GM18507 (cell line): Measurements from ENCODE around the gene ELAPOR1.
"Not testable (repeated sequence)": the region's sequence is repeated elsewhere in the genome, so short reads cannot be mapped to it uniquely, and the experiment has no call there.

Experiments
- DNase-seq: peaks from one replicate; pipeline ENCODE4 v3.0.0; 2011; ENCODE audit warnings: low read depth; ENCODE audit not compliant: insufficient read length; ENCODE audit errors: extremely low spot score
- FAIRE-seq: peaks from 2 replicates; lab custom pipeline; 2011; peaks lifted over from hg19 to GRCh38; lab: Jason Lieb, UNC

ELAPOR1 gene

GRCh38 chr1:109133815-109134214 lies 19.9 kb downstream of the ELAPOR1 start:
- DNase-seq (no peak), FAIRE-seq (peak; percentile 64)

DNA sequence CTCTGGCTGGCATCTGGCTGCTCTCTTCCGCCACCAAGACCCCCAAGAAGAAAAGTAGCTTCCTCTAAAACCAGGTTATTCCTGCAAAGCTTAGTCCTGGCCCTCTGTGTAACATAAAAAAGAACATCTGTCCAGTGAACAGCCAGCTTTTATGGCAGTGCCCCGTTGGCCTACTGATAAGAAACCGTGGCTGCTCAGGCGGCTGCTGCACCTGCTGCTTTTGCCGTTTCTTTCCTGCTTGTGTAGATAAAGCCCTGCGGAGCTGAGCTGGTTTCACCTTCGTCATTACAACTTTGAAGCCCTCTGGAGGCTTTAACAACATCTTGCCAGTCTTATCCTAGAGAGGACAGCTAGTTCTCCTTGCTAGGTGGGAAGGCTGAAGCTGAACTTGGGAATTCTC lies 20.5 kb downstream of the ELAPOR1 start:
- DNase-seq (no peak), FAIRE-seq (no peak)

- FAIRE-seq (no peak), DNase-seq (no peak)
Measured at GRCh38 chr1:109135940-109136339, 22.0 kb downstream of the ELAPOR1 start.

DNA sequence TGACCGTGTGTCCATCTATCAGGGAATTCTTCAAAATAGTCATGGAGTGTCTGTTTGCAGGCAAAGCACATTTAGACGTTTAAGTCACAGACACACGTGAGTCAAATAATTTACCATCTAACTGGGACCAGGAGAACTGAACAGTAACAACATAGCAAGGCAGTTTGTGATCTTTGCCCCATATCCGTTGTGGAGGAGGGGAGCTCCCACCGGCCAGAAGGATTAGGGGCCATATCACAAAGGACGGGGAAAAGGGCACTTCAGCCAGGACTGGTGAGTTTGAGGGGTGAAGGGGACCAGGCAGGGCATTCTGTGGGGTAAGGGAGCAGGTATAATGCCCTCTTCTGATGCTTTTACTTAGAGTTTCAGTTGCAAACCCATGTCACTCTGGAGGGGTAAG lies 22.9 kb downstream of the ELAPOR1 start:
- FAIRE-seq (no peak), DNase-seq (no peak)

GRCh38 chr1:109137958-109138357 lies 24.0 kb downstream of the ELAPOR1 start:
- no peak for FAIRE-seq
- DNase-seq, result no peak

- FAIRE-seq, result no peak
Measured at GRCh38 chr1:109138358-109138757, 24.4 kb downstream of the ELAPOR1 start.

DNA sequence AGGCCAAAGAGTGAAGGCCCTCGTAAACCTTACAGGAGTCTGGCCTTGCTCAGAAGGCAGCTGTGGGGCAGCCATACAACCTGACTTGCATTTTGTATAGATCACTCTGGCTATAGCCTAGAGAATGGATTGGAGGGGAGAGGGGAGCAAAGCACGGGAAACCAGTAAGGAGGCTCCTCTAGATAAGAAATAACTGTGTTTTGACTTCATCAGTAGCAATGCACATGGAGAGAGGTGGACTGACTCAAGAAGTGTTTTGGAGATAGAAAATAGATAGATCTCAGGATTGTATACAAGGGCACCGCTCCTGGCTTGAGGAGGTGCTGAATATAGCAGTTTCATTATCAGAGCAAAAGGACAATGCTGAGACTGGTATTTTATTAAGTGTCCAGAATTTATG lies 26.5 kb downstream of the ELAPOR1 start:
- FAIRE-seq (no peak), DNase-seq (no peak)

More at GRCh38 chr1:109138358-109138757, 24.4 kb downstream of the ELAPOR1 start:
- no peak for DNase-seq

DNA sequence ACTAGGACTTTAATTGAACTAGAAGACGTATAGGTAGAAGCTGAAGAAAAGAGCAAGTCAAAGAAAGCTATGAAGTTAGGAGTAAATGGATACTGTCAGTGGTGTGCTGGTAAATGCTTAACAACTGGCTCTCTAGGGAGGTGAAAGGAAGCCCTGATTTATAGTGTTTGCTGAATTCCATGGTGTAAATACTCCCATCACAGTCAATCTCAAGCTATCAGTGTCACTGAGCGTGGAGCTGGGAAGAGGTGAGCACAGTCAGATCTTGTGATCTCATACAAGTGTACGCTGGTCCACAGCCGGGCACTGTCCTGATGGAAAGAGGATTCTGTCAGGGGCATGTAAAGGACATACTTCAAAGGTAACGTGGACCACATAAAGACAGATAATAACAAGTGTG lies 28.3 kb downstream of the ELAPOR1 start:
- DNase-seq (no peak), FAIRE-seq (no peak)

GRCh38 chr1:109142725-109143124 lies 28.8 kb downstream of the ELAPOR1 start:
- not testable (repeated sequence) for DNase-seq, FAIRE-seq

DNA sequence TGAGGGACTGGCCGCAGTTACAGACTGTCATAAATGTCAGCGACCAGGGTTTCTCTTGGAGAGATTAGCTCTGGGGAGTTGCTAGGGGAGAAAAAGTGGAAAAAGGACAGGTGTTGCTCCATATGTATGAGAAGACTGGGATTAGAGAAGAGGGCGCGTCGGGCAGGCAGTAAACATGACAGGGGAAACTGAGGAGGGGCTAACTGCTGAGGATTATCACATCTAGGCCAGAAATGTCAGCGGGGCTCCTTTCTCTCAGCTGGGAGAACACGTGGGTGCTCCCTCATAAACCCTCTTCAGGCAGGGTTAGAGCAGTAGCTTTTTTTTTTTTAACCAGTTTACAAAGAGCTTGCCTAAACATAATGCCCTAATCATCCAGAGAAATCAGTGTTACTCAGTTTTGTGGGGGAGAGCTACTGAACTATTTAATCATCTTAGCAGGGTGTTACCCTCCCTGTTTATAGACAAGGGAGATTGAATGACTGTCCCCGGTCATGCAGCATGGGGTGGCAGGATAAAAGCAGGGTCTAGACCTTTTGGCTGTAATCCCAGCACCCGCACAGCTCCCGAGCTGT lies 35.2 kb downstream of the ELAPOR1 start:
- DNase-seq, result no peak
- no peak for FAIRE-seq

DNA sequence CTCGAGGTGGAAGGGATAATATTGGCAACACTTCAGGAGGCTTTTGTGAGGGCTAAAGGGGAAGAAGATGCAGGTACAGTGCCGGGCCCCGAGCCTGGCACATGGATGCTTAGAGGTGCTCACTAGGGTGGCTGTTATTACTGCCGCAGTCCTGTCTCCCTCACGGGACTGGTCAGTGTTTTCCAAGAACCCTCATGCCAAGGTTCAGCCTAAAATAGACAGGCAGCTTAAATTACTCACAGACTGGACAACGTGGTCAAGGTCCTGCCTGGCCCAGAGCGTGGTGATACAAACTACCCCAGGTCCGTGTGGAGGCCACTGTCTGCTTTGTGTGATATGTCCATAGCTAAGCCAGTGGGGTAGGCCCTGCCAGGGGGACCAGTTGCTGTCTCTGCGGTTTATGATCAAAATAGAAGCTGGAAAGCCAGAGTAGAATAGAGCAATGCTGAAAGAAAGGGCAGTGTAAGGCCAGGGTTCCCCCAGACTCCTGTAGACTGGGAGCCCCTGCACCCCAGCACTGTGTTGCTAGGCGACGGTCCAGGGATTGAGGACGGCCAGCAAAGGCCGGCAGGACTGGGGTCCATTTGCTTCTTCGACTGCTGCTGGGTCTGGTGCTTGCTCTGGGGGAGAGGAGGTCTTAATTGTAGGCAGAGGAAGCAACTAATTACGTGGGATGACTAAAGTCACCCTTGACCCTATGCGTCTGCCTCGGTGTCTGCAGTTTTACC lies 36.1 kb downstream of the ELAPOR1 start:
- FAIRE-seq (no peak), DNase-seq (no peak)

DNA sequence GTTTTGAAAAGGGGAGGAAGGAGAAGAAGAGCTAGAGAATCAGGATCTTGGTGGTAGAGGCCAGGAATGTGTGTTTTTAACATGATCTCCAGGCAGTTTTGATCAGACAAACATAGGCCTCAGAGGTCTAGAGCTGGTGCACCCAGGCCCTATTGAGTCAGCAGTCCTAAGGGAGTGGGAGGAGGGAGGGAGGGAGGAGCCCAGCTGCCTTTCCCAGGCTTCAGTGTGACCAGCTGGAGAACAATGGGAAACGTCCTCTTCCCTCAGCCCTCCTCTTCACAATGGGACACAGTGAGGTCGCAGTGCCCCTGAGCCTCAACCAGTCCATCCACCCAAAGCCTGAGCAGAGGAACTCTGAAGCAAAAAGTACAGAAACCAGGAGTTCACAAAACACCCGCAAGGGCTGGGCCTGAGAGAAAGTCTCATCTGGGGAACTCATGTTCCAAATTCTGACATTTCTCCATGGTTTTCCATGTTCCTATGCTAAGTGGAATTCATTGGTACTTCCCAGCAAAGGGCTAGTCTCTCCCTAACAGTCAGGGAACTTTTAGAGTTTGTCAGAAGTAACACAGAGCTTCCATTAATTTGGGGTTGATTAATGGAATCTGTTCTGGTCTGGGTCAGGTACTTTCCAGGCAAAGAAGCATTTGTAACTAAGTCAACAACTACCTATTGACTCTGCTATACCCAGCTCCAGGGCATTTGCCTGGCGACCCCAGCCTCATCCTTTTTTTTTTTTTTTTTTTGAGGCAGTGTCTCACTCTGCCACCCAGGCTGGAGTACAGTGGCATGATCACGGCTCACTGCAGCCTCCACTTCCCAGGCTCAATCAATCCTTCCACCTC lies 37.5 kb downstream of the ELAPOR1 start:
- no peak for DNase-seq
- no peak for FAIRE-seq

GRCh38 chr1:109152196-109152595 lies 38.3 kb downstream of the ELAPOR1 start:
- DNase-seq, result no peak
- FAIRE-seq, result no peak

GRCh38 chr1:109156916-109157385 lies 43.0 kb downstream of the ELAPOR1 start:
- DNase-seq (no peak), FAIRE-seq (no peak)

GRCh38 chr1:109158433-109158832 lies 44.5 kb downstream of the ELAPOR1 start:
- DNase-seq (no peak), FAIRE-seq (no peak)

- no peak for FAIRE-seq
- no peak for DNase-seq
Measured at GRCh38 chr1:109159326-109159725, 45.4 kb downstream of the ELAPOR1 start.

- DNase-seq (no peak), FAIRE-seq (no peak)
Measured at GRCh38 chr1:109160071-109160840, 46.3 kb downstream of the ELAPOR1 start.

DNA sequence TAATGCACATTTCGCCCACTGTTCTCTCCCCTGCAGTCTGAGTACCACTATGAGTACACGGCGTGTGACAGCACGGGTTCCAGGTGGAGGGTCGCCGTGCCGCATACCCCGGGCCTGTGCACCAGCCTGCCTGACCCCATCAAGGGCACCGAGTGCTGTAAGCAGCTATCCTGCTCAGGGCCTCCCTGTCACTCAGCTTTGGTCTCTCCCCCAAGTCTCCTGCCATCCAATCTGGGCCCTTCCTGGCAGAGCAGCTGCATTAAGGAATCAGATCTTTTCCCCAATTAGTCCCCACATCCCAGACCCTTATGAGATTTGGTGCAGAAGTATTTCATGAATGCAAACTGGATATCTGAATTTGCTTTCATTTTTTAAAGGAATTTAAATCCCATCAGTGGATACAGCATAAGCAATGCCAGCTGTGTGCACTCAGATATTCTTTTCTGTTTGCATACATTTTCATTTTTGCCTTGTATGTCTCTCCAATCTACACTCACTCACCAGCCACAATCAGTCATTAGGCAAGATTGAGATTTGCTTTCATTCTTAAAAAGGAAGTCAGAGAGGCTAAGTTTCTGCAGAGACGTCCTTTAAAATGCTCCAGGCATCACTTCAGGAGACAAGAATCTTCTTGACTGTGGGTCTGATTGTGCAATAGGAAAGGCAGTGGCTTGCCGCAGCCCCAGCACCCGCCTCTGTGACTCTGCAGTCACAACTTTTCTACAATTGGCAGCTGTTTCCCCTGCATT lies 48.1 kb downstream of the ELAPOR1 start:
- FAIRE-seq (peak; percentile 83), DNase-seq (peak; percentile 28)

GRCh38 chr1:109162626-109163025 lies 48.7 kb downstream of the ELAPOR1 start:
- FAIRE-seq, result peak; percentile 35
- DNase-seq, result no peak
